Embryonic facial prominence (tissue), 1 donor: ENCODE data around the gene AP1M1.
A peak's percentile ranks its signal among the peaks of the same experiment; 100 is the strongest.
"Not testable (repeated sequence)": the region's sequence is repeated elsewhere in the genome, so short reads cannot be mapped to it uniquely, and the experiment has no call there.

Source experiments
- DNase-seq: peaks from one replicate; pipeline ENCODE4 v3.0.0-alpha.2; 2016; ENCODE audit errors: extremely low spot score

Gene AP1M1

GRCh38 chr19:16197622-16198369 lies at the start of gene AP1M1:
AP1M1 (plus strand) TSS chr19:16197911; CDS start chr19:16198027, 116 bp downstream.
- peak; percentile 81 for DNase-seq

DNA sequence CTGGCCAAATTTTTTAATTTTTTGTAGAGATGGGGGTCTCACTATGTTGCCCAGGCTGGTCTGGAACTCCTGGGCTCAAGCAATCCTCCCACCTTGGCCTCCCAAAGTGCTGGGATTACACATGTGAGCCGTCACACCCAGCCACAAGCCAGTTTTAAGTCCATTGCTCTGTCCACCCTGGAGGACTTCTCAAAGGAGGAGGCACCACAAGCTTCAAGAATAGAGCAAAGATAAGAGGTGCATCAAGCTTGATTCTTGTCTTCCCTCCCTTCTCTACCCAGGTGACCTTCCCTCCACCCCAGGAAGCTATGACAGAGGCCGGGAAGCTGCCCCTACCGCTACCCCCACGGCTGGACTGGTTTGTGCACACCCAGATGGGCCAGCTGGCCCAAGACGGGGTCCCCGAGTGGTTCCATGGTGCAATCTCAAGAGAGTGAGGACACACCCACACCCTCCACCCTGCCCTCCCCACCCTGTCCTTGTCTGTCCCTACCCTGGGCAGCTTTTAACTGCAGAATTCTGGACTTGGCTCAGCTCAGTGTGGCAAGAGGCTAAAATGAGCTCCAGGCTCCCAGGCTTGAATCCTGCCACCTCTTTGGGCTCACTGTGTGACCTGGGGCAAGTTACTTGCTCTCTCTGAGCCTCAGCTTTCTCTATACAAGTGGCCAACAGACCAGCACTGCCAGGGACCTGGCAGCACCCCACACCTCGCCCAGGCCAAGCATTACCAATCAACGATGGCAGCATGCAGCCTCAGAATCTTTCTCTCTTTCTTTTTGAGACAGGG lies 49.1 kb upstream of the AP1M1 start:
- DNase-seq, result no peak

- DNase-seq, result no peak
These were observed 44.0 kb upstream of the AP1M1 start for GRCh38 chr19:16153582-16154336.

- DNase-seq, result no peak
These were observed 43.2 kb upstream of the AP1M1 start for GRCh38 chr19:16154557-16154956.

DNA sequence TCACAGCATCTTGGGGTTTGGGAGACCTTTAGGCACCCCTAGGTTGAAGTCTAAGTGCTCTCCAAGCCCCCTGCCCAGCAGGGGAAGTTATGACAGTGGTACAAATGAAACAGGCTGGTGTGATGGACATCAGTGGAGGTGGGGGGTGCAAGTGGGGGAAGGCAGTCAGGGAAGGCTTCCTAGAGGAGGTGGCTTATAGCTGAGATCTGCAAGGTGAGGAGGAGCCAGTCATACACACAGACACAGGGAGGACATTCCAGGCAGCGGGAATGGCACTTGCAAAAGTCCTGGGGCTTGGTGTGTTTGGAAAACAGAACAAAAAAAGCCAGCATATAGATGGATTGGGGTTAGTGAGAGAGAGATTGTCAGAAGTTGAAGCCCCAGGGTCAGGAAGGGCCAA lies 42.6 kb upstream of the AP1M1 start:
- DNase-seq, result no peak

- no peak for DNase-seq
These were observed 40.8 kb upstream of the AP1M1 start for GRCh38 chr19:16156904-16157303.

- no peak for DNase-seq
These were observed 40.1 kb upstream of the AP1M1 start for GRCh38 chr19:16157601-16158000.

GRCh38 chr19:16159655-16160054 lies 38.1 kb upstream of the AP1M1 start:
- no peak for DNase-seq

GRCh38 chr19:16160445-16160942 lies 37.2 kb upstream of the AP1M1 start:
- DNase-seq, result no peak

DNA sequence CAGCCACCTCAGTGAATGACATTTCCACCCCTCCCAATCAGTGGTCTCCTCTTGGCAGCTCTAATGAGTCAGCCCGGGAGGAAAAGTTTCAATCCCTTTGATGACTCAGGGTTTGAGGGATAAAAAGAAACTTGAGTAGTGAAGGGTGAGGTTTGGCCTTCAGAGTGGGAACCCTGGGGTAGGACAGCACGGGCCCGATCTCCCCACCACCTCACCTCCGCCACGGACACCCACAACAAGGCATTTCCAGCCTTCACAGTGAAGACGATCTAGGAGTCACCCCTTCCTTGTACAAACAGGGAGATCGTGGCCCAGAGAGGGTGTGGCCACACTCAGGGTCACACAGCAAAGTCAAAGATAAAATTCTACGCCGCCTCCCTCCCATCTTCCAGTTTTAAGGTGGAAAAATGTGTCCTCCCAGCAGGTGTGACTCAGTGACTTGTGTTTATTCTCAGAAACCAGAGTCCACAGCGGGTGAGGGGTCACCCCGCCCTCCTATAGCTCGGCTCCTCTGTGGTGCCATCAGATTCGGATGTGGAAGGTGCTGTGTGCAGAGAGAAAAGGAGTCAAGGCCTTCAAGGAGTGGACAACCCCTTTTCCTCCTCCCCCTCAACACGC lies 36.7 kb upstream of the AP1M1 start:
- DNase-seq, result no peak

GRCh38 chr19:16161840-16162239 lies 35.9 kb upstream of the AP1M1 start:
- DNase-seq, result no peak

GRCh38 chr19:16164222-16164890 lies 33.4 kb upstream of the AP1M1 start:
- no peak for DNase-seq

- no peak for DNase-seq
These were observed 31.3 kb upstream of the AP1M1 start for GRCh38 chr19:16166417-16166816.

DNA sequence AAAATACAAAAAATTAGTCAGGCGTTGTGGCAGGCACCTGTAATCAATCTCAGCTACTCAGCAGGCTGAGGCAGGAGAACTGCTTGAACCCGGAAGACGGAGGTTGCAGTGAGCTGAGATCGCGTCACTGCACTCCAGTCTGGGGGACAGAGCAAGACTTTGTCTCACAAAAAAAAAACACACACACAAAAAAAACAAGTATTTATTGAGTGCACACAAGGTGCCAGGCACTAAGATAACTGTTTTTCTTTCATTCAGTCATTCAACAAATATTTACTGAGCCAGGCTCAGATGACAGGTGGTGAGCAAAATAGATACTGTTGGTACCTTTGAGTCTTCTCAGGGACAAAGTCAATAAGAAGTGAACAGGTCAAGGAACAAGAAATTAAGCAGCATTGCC lies 30.7 kb upstream of the AP1M1 start:
- no peak for DNase-seq

GRCh38 chr19:16168465-16169081 lies 29.1 kb upstream of the AP1M1 start:
- no peak for DNase-seq

- DNase-seq, result no peak
These were observed 27.6 kb upstream of the AP1M1 start for GRCh38 chr19:16170134-16170533.

GRCh38 chr19:16175954-16176353 lies 21.8 kb upstream of the AP1M1 start:
- no peak for DNase-seq

- DNase-seq, result not testable (repeated sequence)
These were observed 18.8 kb upstream of the AP1M1 start for GRCh38 chr19:16178866-16179265.

DNA sequence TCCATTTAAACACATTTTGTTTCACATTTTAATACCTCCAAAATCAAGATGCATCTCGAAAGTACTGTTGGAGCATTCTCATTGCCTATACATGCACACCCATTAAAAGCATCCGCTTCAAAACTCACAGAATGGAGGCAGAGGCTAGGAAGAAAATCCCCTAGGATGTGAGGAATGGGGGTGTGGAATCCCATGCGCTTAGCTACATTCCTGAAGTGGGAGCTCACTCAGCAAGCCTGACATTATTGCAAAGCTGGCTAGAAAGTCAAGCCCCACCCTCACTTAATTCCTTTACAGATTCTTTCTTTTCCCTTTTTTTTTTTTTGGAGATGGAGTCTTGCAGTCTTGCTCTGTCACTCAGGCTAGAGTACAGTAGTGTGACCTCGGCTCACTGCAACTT lies 17.1 kb upstream of the AP1M1 start:
- no peak for DNase-seq

- DNase-seq, result no peak
These were observed 13.0 kb upstream of the AP1M1 start for GRCh38 chr19:16184665-16185122.
